Activated CD8-positive, alpha-beta memory T cell treated with anti-CD3 and anti-CD28 coated beads for 1 hour (primary cell): Measurements from ENCODE around the gene NR5A2.

Experiments used
- DNase-seq, 2 donors: peaks; one replicate each; pipeline ENCODE4 v3.0.0-alpha.2; 2020; ENCODE audit warnings: low read depth in 1 of 2; ENCODE audit errors: extremely low read depth in 1 of 2

The NR5A2 gene

DNA sequence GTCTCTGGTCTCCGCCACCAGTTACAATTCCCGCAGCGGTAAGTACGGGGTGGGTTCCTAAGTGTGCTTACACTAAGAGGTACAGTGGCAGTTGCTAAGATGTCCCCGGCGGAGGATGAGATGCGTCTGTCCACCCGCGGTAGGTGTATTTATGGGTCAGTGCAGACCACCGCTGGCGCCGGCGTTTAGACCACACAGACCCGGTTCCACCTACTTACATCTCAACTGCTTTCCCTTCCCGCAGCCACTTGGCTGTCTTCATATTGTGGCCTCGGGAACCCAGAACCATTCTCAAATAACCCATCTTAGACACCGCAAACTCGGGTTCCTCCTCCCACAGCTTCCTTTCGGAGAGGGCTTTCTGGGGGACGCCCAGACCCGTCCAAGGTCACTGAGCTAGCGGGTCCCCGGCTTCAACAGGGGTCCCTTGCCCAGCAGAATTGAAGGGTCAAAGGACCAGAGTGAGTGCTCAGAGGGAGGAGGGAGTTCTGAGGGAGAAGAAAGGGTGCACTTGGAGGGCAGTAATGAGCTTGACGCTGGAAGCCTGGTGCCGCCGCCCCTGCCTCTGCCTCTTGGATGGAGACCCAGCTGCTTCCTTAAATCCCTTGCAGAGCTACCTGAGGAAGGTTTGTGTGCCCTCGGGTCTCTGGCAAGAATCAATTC is 8.6 kb downstream of the NR5A2 start:
- DNase-seq = no peak

DNA sequence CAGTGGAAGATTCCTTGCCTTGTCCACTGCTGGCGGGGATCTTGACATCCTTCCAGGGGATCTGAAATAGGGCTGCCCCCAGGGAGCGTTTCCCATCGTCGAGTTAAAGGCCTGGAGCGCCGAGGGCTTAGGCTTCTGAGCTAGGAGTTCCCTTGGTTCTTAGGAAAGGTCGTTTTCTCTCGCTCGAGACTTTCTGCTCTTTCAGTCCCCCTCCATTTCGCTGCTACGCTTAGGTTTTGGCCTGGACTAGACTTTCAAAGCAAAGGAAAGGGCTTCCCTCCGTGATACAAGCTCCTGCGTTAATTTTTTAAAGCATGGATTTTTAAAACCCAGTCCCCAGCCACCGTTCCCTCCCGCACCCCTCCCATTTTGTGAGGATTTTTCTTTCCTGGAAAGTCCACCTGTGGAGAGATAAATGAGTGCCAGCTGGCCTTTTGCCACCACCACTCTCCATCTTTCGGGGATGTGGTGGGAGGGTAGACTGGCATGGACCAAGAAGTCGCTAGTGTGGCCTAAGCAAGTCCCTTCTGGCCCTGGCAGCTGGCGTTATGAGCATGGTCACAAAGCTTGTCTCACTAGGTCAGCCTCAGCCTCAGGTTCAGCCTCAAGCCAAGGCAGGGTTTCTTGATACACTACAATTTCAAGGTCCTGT is 9.2 kb downstream of the NR5A2 start:
- no peak for DNase-seq

DNA sequence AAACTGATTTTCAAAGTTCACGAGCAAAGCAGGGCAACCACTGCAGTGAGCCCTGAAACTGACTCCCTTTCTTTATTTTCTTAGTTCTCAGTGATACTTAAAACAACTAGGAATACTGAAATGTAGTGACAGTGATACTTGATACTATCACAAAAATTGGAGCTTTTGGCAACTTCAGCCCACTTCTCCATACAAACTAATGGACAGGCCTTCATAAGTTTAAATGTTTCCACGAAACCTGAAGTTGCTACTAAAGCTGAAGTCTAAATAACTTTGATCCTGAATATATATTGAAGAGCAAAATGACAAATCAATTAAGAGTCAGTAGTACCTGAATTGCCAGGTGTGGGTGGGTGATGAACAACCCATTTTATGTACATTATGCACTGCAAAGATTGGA is 10.0 kb downstream of the NR5A2 start:
- no peak for DNase-seq

DNA sequence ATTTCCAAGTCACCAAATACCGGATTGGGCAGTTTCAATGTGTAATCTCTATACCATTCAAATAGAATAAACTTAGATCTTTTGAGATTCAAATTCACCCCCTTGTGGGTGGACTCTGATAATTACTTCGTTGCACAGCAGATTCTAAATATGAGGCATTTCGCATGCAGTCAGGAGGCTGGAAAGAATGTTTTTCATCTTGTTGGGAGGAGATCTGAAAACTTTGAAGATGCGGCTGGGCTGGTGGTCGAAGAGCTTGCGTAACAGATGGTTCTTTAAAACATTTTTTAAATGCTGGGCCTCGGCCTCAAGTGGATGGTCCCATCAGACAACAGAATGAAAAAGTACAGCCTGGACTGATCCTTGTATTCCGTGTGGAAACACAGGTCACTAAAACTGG is 10.4 kb downstream of the NR5A2 start:
- no peak for DNase-seq

DNA sequence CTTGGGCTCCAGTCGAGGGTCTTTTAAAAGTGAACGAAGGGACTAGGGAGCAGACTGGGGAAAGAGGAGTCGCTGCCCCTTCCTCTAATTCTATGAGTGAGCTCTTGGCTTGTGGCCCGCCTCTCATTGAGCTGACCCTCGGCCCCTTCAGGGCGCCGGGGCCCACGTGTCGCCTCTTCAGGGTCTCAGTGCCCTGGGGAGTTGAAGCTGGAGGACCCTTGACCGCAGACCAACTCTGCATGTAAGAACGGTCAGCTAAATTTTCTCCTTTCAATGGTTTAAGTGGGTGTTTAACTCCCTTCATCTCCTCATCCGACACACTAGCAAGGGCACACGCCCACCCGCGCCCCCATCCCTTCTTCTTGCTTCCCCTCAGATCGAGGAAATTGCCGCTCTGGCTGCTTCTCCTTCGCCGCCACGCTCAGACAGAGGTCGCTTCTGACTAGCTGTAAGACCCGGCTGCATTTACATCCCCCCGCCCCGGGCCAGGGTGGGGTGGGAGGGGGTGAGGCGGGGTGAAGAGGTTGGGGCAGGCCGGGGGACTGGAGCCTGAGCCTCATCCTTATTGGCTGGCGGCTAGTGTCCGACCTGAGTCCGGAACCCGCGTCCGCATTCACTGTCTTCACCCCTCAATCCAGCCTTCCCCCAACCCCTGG is 10.9 kb downstream of the NR5A2 start:
- DNase-seq = no peak

DNA sequence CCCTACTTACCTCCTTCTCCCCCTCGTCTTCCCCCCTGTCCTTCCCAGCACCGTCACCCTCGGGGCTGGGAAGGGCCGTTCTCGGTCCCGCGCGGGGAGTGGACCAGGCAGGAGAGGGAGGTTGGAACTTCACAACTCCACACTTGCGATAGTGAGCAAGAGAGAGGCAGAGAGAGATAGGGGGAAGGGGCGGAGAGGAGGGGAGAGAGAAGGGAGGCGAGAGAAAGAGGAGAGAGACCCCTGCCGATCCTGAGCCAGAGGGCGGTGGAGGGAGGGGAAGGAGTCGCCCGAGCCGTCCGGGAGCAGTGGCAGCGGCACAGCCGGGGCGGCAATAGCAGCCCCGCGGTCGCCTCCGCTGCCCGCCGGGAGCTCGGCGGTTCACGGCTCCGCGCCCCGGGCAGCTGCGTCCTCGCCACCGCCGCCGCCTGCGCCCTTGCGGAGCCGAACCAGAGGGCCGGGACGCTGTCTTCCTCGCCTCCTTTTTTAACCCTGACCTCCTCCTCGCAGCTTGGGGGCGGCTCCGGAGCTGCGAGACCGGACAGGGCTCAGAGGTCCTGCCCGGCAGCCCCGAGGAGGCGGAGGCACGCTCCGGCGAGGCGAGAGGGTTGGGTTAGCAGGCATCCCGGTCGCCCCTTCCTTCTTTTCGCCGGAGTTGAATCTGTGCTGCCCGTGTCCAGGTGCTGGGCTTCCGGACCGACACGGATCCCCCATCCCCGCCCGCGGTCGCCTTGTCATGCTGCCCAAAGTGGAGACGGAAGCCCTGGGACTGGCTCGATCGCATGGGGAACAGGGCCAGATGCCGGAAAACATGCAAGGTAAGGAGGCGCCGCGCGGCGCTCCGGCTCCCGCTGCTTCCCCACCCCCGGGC is 11.7 kb downstream of the NR5A2 start:
- no peak for DNase-seq

DNA sequence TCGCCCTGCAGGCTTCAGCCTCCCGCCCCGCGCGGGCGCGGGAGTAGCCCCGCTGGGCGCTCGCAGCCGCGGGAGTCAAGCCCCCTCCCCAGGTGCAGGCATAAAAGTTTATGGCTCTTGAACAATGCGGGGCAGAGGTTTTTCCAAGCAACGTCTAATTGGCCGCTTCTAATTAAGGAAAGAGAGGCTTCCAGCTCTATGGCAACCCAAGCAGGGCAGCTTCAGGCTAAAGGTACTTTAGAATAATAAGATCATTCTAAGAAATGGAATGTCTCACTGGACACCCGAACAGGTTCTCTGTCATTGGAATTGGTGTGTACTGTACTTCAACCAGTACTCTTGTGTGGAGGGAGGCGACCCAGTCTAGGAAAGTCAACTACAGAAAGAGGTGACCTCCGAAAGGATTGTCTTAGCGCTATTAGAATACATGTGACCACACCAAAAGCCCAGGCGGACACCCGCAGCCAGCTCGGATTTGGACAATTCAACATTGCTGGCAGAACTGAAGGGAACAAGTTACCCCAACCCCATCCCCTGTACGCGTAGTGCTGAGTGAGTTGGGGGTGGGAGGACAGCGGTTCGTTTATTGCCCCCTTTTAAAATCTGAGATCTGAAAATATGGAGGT is 12.5 kb downstream of the NR5A2 start:
- no peak for DNase-seq

DNA sequence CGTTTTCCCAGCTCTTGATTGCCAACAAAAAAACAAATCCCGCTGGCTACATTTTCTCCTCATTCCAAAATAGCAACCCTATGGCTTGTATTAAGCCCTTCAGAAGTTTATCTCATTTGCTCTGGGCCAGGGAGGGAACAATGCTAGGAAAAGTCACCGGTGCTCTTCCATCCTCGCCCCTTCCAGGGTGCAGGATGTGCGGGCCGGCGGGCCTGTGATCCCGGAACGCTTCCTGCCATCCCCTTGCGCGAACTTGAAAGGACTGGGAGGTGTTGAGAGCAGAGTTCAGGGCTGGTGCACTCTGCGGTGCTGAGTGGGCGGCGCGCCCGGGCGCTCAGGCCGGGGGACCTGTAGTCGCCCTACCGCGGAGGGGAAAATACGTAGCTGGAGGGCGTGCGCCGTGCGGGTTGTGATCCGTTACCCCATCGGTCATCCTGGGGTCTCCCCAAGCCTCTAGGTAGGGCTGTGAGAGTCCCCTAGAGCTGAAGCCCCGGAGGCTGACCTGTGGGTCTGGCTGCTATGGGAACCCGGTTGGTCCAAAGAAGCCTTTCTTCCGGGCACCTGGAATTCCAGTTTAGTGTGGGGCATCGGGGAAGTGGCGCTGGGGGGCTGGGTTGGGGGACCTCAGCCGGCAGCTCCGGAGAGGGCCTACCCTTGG is 13.1 kb downstream of the NR5A2 start:
- no peak for DNase-seq

DNA sequence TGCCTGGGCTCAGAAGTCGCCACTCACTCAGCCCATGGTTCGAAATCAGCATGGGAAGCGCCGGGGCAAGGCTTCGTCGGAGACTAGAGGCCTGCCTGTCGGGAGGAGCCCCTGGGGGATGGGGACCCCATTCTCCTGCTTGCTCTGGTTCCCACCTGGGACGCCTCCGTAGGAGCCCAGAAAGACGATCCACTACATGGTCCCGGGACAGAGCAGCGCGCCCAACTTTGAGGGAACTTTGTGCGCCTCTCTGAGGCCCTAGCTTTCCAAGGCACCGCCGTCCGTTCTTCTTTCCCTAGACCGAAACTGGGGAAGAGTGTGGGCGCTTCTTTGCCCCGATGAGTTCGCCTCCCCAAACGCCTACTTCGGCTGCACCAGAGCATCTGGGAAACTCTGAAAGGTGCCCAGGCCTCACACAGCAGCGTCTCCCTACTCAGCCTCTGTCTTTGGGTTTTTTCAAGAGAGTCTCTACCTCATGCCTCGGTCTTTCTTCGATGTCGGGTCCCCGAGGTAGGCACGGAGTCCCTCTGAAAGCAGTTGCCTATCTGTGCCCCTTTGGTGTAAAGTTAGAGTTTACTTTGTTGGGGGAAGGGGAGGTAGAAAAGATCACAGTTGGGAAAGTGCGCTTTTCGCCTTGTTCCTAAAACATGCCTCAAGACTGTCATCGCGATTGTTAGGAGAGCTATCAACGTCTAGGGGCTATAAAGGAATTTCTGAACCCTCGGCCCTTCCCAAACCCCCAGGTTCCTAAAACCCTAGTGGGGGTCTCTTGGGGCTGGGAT is 14.0 kb downstream of the NR5A2 start:
- no peak for DNase-seq

DNA sequence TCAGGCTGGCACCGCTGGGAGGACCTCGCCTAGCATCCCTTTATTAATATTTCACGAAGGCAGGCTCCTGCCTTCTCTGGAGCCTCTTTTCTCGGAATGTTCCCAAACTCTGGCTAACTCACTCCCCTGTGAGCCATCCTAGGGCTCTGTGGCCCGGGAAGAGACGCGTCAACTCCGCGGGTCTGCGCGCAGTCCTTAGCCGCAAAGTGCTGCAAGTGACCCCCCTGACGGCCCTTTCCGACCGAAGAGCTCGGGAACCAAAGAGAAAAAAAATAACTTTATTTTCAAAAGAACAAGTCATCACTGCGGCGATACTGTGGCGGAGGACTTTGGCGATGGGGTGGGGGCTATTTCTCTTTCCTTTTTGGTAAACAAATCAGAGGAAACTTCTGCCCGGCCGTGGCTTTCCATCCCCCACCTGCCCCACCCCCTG is 14.6 kb downstream of the NR5A2 start:
- DNase-seq = no peak

DNA sequence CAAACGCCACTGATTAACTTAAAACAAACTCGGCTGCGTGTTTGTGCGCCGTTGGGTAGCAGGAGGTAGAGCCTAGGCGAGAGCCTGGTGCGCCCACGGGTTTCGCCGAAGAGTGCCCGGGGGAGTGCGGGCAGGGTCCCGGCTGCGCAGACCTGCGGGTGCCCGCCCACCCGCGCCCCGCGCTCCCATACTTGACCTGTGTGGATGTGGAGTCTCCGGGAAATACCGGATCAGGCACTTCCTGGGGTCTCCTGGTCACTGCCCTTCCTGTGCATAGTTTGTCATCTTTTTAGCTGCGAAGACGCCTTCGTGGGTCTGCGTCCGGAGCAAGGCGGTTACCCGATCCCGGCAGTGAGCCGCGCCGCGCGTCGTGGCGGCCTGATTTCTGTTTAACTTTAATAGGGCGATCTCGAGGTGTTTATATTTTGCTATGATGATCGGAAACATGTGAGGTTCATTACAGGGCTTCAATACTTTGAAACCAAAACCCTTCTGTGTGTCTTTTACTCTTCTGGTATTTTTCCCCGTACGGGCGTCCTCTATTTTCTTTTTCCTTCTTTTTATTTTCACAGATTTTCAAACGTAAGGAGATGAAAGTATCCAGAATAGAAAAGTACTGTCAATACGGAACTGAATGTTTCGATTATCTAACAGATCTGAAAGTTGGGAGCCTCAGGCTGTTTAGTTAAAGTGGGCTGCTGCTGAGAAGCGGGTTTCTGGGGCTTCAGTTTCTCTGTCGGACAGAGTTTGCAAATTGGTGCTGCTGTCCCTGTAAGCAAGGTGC is 15.2 kb downstream of the NR5A2 start:
- DNase-seq = no peak

DNA sequence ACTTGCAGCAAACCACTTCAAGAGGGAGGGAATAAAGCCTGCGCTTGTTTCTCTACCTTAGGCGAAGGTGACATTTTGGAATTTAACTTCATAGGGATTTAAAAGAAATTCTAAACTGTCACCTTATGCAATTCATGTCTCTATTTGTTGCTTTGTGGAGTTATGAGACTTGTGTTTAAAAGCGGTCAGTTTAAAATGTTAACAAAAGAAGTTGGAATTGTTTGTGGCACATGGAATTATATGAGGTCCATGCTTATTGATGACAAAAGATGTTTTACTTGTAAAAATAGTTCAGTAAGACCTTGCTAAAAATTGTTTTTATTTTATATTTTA is 15.8 kb downstream of the NR5A2 start:
- no peak for DNase-seq

DNA sequence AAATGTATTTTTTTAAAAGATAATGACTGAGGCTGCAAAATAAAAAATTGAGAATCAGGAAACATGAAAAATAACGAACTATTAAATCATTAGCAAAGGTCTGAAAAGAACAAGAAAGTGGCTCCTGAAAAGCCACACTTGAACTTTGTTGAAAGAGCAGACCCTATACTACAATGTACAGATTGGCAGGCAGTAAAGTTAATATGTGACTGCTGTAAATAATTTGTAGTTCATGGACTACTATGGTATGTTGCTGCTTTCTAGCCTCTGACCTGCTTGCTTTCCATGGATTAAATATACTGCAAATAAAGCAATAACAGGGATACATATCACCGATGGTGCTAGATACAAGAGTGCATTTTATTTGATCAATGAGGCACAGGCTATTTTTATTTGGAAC is 18.6 kb downstream of the NR5A2 start:
- no peak for DNase-seq

DNA sequence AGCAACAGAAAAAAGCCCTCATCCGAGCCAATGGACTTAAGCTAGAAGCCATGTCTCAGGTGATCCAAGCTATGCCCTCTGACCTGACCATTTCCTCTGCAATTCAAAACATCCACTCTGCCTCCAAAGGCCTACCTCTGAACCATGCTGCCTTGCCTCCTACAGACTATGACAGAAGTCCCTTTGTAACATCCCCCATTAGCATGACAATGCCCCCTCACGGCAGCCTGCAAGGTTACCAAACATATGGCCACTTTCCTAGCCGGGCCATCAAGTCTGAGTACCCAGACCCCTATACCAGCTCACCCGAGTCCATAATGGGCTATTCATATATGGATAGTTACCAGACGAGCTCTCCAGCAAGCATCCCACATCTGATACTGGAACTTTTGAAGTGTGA is 20.7 kb downstream of the NR5A2 start:
- no peak for DNase-seq

DNA sequence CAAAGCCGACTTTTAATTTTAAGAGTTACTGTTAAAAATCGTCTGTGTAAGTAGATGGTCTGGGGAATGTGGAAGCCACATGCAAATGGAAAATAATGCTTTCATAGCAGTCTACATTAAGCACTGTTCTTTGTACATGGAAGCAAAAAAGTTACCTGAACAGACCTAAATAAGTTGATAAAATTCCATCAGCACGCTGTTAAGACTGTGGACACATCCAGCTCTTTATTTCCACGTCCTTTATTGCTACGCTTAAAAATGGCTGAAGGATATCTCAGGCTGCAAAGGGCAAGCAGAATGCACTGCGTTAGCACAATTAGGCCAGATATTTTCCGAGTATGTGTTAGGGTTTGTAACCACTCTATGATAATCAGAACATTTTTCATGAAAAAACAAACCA is 22.3 kb downstream of the NR5A2 start:
- no peak for DNase-seq

DNA sequence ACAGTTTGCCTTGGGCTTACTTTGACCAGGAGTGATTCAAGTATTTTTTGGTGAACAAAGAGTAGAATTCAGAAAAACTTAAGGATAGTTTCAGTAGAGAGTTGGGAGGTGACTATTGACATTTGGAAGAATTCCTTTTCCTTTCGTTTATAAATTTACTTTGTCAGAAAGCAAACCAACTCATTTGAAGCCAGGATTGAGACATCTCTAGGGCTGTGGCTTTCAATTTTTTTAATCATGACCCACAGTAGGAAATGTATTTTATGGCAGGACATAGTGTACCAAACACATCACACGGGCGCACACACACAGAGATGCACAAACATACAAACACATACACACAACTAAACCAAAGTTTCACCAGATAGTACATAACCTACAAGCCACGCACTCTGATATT is 24.1 kb downstream of the NR5A2 start:
- no peak for DNase-seq

DNA sequence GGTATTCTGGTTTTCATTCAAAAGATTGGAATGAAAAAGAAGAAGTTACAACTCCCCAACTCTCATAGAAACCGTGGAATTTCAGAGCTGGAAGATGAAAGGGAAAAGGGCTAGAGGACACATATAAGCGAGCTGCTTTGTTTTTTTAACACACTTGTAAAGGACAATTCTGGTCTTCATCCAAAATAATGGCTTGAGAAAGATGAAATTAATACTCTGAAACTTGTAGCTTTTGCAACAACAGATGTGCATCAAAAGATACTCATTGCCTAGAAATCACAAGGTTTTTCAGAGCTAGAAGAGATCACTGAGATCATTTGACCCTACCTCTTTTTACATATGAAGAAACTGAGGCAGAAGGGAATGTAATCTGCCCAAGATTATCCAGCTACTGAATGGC is 25.6 kb downstream of the NR5A2 start:
- DNase-seq = no peak

DNA sequence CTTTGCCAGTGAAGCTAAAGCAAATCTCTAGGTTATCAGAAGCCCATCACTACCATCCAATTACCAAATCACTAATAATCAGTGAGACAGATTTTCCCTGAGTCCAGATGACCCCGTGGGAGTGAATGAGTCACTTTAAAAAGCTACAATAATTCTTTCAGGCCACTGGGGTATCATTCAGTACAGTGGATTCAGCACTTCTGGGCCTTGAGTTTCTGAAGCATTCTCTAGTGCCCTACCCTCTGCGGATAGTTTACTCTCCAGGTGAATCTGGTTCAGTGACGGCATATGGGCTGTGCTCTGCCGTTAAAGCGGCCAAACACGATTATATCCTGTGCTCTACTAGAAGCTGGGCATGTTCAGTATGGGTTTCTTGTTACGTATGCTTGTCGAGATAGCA is 26.1 kb downstream of the NR5A2 start:
- no peak for DNase-seq

DNA sequence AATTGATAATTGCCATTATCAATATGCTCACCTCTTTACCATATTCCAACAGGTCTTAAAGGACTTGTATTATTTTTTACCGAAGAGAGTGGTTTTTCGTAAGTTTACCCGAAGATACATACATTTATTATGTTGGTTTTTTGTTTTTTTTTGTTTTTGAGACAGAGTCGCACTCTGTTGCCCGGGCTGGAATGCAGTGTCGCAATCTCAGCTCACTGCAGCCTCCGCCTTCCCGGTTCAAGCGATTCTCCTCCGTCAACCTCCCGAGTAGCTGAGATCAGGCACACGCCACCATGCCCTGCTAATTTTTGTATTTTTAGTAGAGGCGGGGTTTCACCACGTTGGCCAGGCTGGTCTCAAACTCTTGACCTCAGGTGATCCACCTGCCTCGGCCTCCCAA is 30.8 kb downstream of the NR5A2 start:
- no peak for DNase-seq
